GM18951 (cell line): ENCODE measurements around the gene MVP.
"Not testable (repeated sequence)": the region's sequence is repeated elsewhere in the genome, so short reads cannot be mapped to it uniquely, and the experiment has no call there.

Experiments
- POLR2A ChIP-seq: IDR thresholded peaks from 4 replicates; pipeline ENCODE4 v1.6.1; 2011; ENCODE audit warnings: mild to moderate bottlenecking; ENCODE audit not compliant: insufficient read length, insufficient read depth; ENCODE audit errors: extremely low read depth
- in situ Hi-C: fragments of 300-500 bp; cut with MboI; formaldehyde crosslinking; loops from one replicate; pipeline ENCODE4 v1.12.0; 2022; ENCODE audit warnings: low sequenced_read_pairs, mixed read lengths, inconsistent platforms; ENCODE audit not compliant: unreplicated experiment

Gene MVP

GRCh38 chr16:29850998-29851397 lies 30.7 kb downstream of the MVP start:
- in situ Hi-C loops = no loop called here
- no peak for TF ChIP-seq POLR2A

DNA sequence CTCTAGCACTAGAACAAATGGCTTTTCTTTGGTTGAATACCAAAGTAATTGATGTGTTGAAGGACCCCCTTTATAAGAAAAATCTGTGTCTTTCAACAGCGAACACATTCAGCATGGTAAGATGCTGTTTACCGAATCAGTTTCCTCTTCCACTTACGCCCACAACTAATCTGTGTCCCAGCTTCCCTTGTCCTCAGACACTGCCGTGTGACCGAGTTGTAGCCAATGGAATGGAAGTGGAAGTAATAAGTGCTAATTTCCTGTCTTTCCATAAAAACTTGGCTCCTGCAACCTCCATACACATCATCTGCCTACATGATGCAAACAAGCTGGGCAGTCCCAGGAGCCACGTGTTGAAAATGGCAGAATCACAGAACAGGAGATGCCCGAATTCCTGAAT lies 32.4 kb downstream of the MVP start:
- in situ Hi-C loops = no loop called here
- no peak for TF ChIP-seq POLR2A

DNA sequence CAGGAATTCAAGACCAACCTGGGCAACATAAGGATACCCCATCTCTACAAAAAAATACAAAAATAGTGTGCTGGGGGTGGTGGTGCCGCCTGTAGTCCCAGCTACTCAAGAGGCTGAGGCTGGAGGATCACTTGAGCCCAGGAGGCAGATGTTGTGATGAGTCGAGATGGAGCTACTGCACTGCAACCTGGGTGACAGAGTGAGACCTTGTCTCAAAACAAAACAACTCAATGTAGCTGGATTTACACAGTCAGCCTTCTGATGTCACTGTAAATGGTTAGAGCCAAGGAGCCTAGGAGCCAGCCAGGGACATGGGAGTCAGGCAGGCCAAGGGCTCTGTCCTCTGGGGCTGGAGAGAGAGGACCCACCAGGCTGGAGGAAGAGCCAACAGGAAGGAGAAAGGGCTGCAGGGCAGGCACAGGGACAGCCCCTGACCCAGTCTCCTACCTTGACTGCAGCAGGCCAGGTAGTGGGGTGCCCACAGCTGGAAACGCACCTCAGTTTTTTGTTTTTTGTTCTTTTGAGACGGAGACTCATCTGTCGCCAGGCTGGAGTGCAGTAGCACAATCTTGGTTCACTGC lies 34.3 kb downstream of the MVP start:
- TF ChIP-seq POLR2A = no peak
- in situ Hi-C loops = no loop called here

GRCh38 chr16:29857133-29857760 lies 37.0 kb downstream of the MVP start:
- no peak for TF ChIP-seq POLR2A
- in situ Hi-C loops = no loop called here

DNA sequence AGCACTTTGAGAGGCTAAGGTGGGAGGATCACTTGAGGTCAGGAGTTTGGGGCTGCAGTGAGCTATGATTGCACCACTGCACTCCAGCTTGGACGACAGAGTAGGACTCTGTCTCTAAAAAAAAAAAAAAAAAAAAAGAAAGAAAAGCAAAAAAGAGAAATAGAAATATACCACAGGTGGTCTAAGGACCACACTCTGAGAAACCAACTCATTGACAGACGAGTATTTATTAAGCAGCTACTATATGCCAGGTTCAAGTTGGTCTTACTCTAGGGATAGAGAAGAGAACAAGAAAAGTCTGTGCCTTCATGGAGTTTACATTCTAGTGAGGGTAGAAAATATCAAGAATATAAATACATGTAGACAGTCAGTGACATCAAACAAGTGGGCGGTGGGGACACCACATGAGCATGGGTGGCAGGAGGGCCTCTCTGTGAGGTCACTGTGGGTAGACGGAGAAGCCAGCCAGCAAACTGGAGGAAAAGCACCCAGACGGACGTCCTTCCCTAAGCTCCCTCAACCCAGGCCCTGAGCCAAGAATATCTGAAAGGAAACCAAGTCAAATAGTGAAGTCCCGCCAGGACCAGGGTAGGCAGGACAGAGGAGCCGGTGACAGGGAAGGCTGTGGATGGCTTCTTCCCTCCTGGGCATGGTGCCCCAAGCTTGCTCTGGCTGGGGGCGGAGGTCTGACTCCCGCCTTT lies 38.0 kb downstream of the MVP start:
- in situ Hi-C loops = no loop called here
- TF ChIP-seq POLR2A = no peak

- TF ChIP-seq POLR2A = no peak
- in situ Hi-C loops = no loop called here
These were observed 38.7 kb downstream of the MVP start for GRCh38 chr16:29858974-29859373.

DNA sequence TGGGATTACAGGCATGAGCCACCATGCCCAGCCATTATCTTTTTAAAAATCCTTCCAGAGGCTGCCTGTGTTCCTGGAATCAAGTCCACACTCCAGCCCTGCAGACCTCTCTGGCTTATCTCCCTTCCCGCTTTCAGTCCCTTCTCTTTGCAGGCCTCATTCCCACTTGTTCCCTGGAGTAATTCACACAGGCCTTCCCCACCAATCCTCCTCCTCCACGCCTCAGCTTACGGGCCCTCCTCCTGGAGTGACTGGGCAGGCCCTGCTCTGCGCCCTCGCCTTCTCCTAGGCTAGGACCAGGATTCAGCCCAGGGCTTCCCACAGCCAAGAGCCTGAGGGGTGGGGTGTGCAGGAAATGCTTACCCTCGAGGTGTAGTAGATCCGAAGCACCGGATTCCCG lies 40.0 kb downstream of the MVP start:
- in situ Hi-C loops = no loop called here
- no peak for TF ChIP-seq POLR2A

- in situ Hi-C loops = no loop called here
- TF ChIP-seq POLR2A = no peak
These were observed 42.2 kb downstream of the MVP start for GRCh38 chr16:29862383-29862883.

- in situ Hi-C loops = no loop called here
- peak; percentile 56 for TF ChIP-seq POLR2A
These were observed 42.8 kb downstream of the MVP start, which contains the start of gene CDIPT for GRCh38 chr16:29862884-29863668. CDIPT (minus strand) TSS chr16:29863226; CDS start chr16:29862857, 369 bp downstream.

- no peak for TF ChIP-seq POLR2A
- in situ Hi-C loops = no loop called here
These were observed 43.4 kb downstream of the MVP start for GRCh38 chr16:29863669-29863984.

DNA sequence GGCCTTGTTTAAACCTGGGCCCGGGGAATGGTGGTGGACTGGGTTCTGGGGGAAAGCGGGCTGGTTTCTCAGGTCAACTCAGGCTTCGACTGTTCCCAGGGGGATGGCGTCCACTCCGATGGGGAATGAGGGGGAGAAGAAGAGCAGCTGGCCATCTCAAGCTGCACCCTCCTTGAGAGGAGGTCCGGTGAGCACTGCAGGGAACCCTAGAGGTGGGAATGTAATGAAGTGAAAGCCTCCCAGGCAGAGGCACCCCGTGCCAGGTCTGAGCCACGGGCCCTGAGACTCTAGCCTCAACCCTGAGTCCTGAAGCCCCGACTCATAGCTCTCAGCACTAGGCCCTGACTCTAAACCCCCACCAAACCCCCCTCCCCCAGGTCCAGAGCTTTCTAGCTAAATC lies 43.9 kb downstream of the MVP start:
- in situ Hi-C loops = no loop called here
- no peak for TF ChIP-seq POLR2A

DNA sequence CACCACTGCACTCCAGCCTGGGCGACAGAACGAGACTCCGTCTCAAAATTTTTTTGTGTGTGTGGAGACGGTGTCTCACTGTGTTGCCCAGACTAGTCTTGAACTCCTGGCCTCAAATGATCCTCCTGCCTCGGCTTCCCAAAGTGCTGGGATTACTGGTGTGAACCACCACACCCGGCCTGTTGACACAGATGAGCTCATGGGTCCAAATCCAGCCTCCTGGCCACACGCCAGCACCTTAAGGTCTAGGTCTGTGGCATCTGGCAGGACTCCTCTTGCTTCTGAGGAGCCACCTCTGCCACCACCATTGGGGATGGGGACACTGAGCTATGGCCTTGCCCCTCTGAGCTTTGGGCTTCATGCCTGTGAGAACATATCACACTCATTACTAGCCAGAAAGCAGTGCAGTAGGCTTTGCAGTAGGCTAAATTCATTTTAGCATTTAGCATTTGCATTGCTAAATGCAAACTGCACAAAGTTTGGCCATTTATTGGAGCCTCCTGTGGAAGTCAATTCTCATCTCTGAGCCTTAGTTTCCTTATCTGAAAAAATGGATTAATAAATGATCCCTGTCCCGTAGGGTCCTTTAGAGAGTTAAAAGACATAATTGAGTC lies 48.2 kb downstream of the MVP start:
- in situ Hi-C loops = no loop called here
- no peak for TF ChIP-seq POLR2A

- in situ Hi-C loops = not testable (repeated sequence)
These were observed 48.8 kb downstream of the MVP start for GRCh38 chr16:29869067-29869466.
